Measurements from ENCODE around the gene TAC3.

TAC3 gene

DNA sequence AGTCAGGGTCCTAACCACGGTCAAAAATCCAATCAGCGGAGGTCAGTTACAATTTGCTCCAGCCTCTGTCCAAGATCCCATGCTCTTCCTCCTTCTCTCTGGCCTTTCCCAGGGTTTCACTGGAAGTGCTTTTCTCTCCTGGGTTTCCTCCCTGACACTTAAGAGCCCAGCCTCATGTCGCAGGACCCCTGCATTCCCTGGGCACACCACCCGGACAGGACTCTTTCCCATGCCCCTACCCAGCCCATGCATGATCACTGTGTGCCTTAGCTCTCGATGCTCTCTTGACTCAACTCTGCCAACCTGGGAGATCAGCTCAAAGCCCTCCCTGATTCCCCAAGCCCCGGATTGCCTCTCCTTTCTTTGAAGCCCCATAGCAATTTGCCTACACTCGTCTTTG is 15.5 kb upstream of the TAC3 start:
- Histone ChIP-seq H3K27ac (no peak overlapping the region), H3K4me3 (ENCODE audit: low read depth in 1 of 2, low read length in 1 of 2) (no peak overlapping the region), H3K9me3 (no peaks in the 10 kb centered on the region), H3K4me1 (ENCODE audit: control insufficient read depth in 1 of 2, insufficient read depth in 1 of 2, low read depth in 1 of 2, low read length in 1 of 2) (peaks cover 0 to 6% of the 10 kb centered on the region in 2 experiments), H3K36me3 (no peaks in the 10 kb centered on the region), H3K27me3 (peaks cover 5% of the 10 kb centered on the region)
- TF ChIP-seq, protein P1, sequence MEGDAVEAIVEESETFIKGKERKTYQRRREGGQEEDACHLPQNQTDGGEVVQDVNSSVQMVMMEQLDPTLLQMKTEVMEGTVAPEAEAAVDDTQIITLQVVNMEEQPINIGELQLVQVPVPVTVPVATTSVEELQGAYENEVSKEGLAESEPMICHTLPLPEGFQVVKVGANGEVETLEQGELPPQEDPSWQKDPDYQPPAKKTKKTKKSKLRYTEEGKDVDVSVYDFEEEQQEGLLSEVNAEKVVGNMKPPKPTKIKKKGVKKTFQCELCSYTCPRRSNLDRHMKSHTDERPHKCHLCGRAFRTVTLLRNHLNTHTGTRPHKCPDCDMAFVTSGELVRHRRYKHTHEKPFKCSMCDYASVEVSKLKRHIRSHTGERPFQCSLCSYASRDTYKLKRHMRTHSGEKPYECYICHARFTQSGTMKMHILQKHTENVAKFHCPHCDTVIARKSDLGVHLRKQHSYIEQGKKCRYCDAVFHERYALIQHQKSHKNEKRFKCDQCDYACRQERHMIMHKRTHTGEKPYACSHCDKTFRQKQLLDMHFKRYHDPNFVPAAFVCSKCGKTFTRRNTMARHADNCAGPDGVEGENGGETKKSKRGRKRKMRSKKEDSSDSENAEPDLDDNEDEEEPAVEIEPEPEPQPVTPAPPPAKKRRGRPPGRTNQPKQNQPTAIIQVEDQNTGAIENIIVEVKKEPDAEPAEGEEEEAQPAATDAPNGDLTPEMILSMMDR (IDR thresholded peaks at IDR 0.05): no peak

DNA sequence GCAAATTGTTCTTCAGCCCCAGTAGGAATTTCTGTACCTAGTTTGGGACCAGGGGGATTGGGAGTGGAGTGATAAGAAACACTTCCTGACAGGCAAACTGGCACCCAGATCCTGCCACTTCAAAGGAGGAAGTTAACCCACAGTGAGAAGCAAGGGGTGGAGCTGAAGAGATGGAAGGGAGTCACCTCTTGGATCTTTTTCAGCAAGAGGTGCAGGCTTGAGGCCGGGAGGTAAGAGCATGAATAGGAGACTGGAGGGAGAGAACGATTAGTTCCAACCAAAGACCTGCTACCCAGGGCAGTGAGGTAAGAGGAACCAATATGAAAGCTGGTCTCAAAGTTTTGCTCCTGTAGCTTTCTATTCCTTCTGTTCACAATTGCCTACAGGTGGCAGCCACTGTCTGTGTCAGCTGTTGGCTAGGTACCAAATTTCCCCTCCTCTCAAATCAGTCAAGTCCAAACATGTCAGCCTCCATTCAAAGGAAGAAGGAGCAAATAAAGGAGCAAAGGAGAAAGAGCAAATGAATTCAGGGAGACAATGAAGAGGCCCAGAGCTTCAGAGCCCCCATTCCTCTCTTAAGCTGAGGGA is 14.9 kb upstream of the TAC3 start:
- Histone ChIP-seq H3K9me3 (no peaks in the 10 kb centered on the region), H3K4me1 (ENCODE audit: control insufficient read depth in 1 of 2, insufficient read depth in 1 of 2, low read depth in 1 of 2, low read length in 1 of 2) (peaks cover 0 to 6% of the 10 kb centered on the region in 2 experiments), H3K36me3 (no peaks in the 10 kb centered on the region), H3K27me3 (peaks cover 5% of the 10 kb centered on the region), H3K4me3 (ENCODE audit: low read depth in 1 of 2, low read length in 1 of 2) (no peak overlapping the region), H3K27ac (no peak overlapping the region)
- TF ChIP-seq, protein P1 (IDR thresholded peaks at IDR 0.05): no peak

DNA sequence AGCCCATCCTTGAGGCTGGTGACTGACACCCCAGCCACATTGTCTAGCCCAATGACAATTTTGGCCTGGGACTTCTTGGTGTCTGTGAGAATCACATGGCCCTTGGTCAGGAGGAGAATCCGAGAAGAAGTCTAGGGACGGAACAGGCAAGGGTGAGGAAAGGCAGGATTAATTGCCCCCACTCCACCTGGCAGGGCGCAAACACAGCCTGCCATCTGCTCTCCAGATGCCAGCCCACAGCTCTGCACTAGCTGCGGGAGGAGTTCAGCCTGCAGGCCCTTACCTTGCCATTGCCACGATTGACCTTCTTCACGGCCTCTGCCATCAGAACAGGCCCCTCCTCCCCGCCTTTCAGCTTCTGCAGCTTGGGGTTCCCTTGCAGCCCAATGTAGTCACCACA is 13.1 kb upstream of the TAC3 start:
- no peaks in the 10 kb centered on the region for H3K36me3 ChIP-seq
- peaks cover 0 to 6% of the 10 kb centered on the region in 2 experiments for H3K4me1 ChIP-seq (ENCODE audit: control insufficient read depth in 1 of 2, insufficient read depth in 1 of 2, low read depth in 1 of 2, low read length in 1 of 2)
- no peaks in the 10 kb centered on the region for H3K9me3 ChIP-seq
- H3K4me3 ChIP-seq (ENCODE audit: low read depth in 1 of 2, low read length in 1 of 2): no peak overlapping the region
- no peak overlapping the region for H3K27ac ChIP-seq
- peaks cover 5% of the 10 kb centered on the region for H3K27me3 ChIP-seq
- TF ChIP-seq, protein P1 (IDR thresholded peaks at IDR 0.05): no peak

DNA sequence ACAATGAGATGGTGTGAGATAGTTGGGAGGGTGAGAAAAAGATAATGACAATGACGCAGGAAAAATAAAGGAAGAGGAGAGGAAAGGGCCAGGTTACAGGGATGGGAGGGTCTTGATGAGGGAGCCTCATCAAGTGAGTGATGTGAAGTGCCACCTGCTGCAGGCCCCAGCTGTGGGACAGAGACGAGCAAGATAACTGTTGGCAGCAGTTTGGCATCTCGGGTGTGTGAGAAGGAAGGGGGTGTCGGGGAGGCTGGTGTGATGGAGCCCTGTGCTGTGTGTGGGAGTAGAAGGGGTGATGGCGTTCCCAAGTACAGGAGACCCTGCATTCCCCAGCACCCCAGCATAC is 11.4 kb upstream of the TAC3 start:
- TF ChIP-seq, protein P1 (IDR thresholded peaks at IDR 0.05): no peak
- no peaks in the 10 kb centered on the region for H3K36me3 ChIP-seq
- peaks cover 5% of the 10 kb centered on the region for H3K27me3 ChIP-seq
- peaks cover 0 to 6% of the 10 kb centered on the region in 2 experiments for H3K4me1 ChIP-seq (ENCODE audit: control insufficient read depth in 1 of 2, insufficient read depth in 1 of 2, low read depth in 1 of 2, low read length in 1 of 2)
- H3K27ac ChIP-seq: no peak overlapping the region
- H3K9me3 ChIP-seq: no peaks in the 10 kb centered on the region
- H3K4me3 ChIP-seq (ENCODE audit: low read depth in 1 of 2, low read length in 1 of 2): no peak overlapping the region

DNA sequence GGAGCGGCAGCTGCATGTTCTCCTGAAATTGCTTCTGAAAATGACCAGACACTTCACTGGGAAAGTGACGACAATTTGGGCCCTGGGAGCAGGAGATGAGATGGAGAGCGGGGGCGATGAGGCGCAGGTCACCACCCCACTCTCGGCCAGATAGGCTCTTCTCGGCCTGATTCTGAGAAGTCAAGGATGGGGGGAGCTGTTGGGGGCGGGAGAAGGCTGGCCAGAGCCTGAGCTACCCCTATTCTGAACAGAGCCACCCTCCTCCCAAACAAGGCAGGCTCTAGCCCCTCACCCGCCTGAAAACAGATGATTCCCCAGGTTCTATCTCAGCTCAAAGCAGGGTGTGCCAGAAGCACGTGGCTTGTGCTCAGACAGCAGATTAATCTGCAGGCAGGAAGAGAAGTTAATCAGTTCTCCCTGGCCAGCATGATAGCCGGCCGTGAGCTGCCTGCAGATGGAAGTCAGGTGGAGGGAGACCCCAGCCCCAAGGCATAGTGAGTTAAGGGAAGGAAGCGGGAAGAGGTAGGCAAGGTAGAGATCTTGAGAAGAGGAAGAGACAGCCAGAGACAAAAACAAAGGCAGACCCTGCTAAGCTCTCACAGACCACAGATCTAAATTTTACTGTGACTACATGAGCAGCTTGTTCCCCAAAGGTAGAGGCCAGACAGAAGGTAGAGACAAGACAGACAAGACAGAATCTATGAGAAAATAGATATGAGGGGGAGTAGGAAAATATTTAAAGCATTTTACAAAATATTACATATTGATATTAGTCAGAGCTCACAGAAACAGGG is 10.9 kb upstream of the TAC3 start:
- Histone ChIP-seq H3K4me3 (ENCODE audit: low read depth in 1 of 2, low read length in 1 of 2) (no peak overlapping the region), H3K36me3 (no peaks in the 10 kb centered on the region), H3K27ac (no peak overlapping the region), H3K4me1 (ENCODE audit: control insufficient read depth in 1 of 2, insufficient read depth in 1 of 2, low read depth in 1 of 2, low read length in 1 of 2) (peaks cover 0 to 6% of the 10 kb centered on the region in 2 experiments), H3K27me3 (peaks cover 5% of the 10 kb centered on the region), H3K9me3 (no peaks in the 10 kb centered on the region)
- TF ChIP-seq, protein P1 (IDR thresholded peaks at IDR 0.05): no peak
